Measurements from ENCODE around the gene CIB4. TPM values are rescaled to one million over a fixed set of nuclear protein-coding genes. Genes with fewer than 3 reads are reported as not detected.

The CIB4 gene
- total and polyA plus RNA-seq, 2 of the 13 experiments (the other 11 are each of a cell fraction or from before 2014, with no cell fraction given), result not detected

GRCh38 chr2:26583381-26583911 is 57.7 kb downstream of the CIB4 start:
- no peak for FAIRE-seq
- H3K79me2 ChIP-seq (ENCODE audit: insufficient read depth, low read length), result no peaks in the 10 kb centered on the region
- no peak overlapping the region for H2AFZ ChIP-seq (ENCODE audit: low read length)
- no peak overlapping the region for H3K9ac ChIP-seq (ENCODE audit: insufficient read depth, low read depth, low read length)
- H3K4me1 ChIP-seq (ENCODE audit: insufficient read depth, low read length), result no peaks in the 10 kb centered on the region
- intact Hi-C loops (cut with micrococcal nuclease; ENCODE audit: unreplicated experiment), result no loop called here
- H4K20me1 ChIP-seq (ENCODE audit: insufficient read depth, low read length), result no peaks in the 10 kb centered on the region; the same call in 1 of the 2 replicates
- no TSS peak for BruUV-seq (replicated peaks)
- H3K9me3 ChIP-seq (ENCODE audit: low read length), result no peaks in the 10 kb centered on the region
- TF ChIP-seq ZBTB25 (CRISPR knock-in tag; IDR thresholded peaks at IDR 0.05) (no peak), KLF11 (CRISPR knock-in tag; IDR thresholded peaks at IDR 0.05) (no peak), ZNF570 (CRISPR knock-in tag; IDR thresholded peaks at IDR 0.05; ENCODE audit: borderline replicate concordance) (no peak), PHF8 (CRISPR knock-in tag; IDR thresholded peaks at IDR 0.05) (no peak), U2AF2 (IDR thresholded peaks at IDR 0.05; ENCODE audit: low read depth, low read length) (no peak), FOSL1 (CRISPR knock-in tag; IDR thresholded peaks at IDR 0.05; ENCODE audit: borderline replicate concordance) (no peak), TCF12 (IDR thresholded peaks at IDR 0.05) (no peak), TCF12 (CRISPR knock-in tag; IDR thresholded peaks at IDR 0.05) (no peak)
- TF ChIP-seq, protein P1, sequence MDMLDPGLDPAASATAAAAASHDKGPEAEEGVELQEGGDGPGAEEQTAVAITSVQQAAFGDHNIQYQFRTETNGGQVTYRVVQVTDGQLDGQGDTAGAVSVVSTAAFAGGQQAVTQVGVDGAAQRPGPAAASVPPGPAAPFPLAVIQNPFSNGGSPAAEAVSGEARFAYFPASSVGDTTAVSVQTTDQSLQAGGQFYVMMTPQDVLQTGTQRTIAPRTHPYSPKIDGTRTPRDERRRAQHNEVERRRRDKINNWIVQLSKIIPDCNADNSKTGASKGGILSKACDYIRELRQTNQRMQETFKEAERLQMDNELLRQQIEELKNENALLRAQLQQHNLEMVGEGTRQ (IDR thresholded peaks at IDR 0.05; ENCODE audit: low read depth, low read length), result no peak
- TF ChIP-seq, protein P1 (CRISPR knock-in tag; IDR thresholded peaks at IDR 0.05; ENCODE audit: borderline replicate concordance), result no peak
- ChIA-PET CTCF (ENCODE audit: low intra/inter-chr PET ratio, low total read pairs) (no interaction called here), POLR2A (no interaction called here)
- WGBS (ENCODE audit: low lambda C conversion rate), result 2% methylated on average over 6 of the region's 8 CpGs
- no peaks in the 10 kb centered on the region for H3K36me3 ChIP-seq (replicated peaks in 1 of 2; ENCODE audit: control insufficient read depth in 1 of 2, insufficient read depth in 2 of 2, low read length in 2 of 2)
- H3K4me2 ChIP-seq (ENCODE audit: low read depth, low read length), result no peak overlapping the region
- no peak for ATAC-seq
- in situ Hi-C loops (cut with HindIII; ENCODE audit: extremely low pct_ligation_motif_present, low pct_unique_long_range_greater_than_20kb), result no loop called here
- no peak overlapping the region for H3K27ac ChIP-seq (ENCODE audit: extremely low read length, insufficient read depth, low read length)
- no peak for DNase-seq (ENCODE audit: low spot score)
- no peak overlapping the region for H3K4me3 ChIP-seq (replicated peaks in 1 of 3; ENCODE audit: insufficient read depth in 1 of 3, low read depth in 2 of 3, low read length in 3 of 3)
- peaks cover 19 to 92% of the 10 kb centered on the region in 2 experiments for H3K27me3 ChIP-seq (ENCODE audit: control insufficient read depth in 1 of 2, insufficient read depth in 2 of 2, low read length in 2 of 2)

Data from HepG2 (cell line).